ENCODE data around the gene NR3C2. TPM values are rescaled to one million over a fixed set of nuclear protein-coding genes. Genes with fewer than 3 reads are reported as not detected.

Gene NR3C2
- total RNA-seq, 1 donor from 2014 or later: 0.54 TPM

- TF ChIP-seq CTCF (IDR thresholded peaks at IDR 0.05; ENCODE audit: unreplicated experiment): no peak
- Mint-ChIP-seq H3K9me3 (ENCODE audit: unreplicated experiment) (no peaks in the 10 kb centered on the region), H3K4me3 (ENCODE audit: unreplicated experiment) (no peak overlapping the region), H3K36me3 (ENCODE audit: low read depth, unreplicated experiment) (no peaks in the 10 kb centered on the region), H3K27me3 (ENCODE audit: unreplicated experiment) (no peaks in the 10 kb centered on the region), H3K4me1 (ENCODE audit: unreplicated experiment) (no peaks in the 10 kb centered on the region), H3K27ac (ENCODE audit: unreplicated experiment) (no peak overlapping the region)
- DNase-seq (ENCODE audit: low spot score): no peak
Observed at GRCh38 chr4:148395771-148396170, 46.4 kb downstream of the NR3C2 start.

GRCh38 chr4:148391056-148391455 is 51.2 kb downstream of the NR3C2 start:
- H3K27me3 Mint-ChIP-seq (ENCODE audit: unreplicated experiment): no peaks in the 10 kb centered on the region
- TF ChIP-seq CTCF (IDR thresholded peaks at IDR 0.05; ENCODE audit: unreplicated experiment): no peak
- no peaks in the 10 kb centered on the region for H3K9me3 Mint-ChIP-seq (ENCODE audit: unreplicated experiment)
- H3K4me3 Mint-ChIP-seq (ENCODE audit: unreplicated experiment): no peak overlapping the region
- H3K36me3 Mint-ChIP-seq (ENCODE audit: low read depth, unreplicated experiment): no peaks in the 10 kb centered on the region
- H3K27ac Mint-ChIP-seq (ENCODE audit: unreplicated experiment): no peak overlapping the region
- DNase-seq (ENCODE audit: low spot score): no peak
- H3K4me1 Mint-ChIP-seq (ENCODE audit: unreplicated experiment): no peaks in the 10 kb centered on the region

- Mint-ChIP-seq H3K4me1 (ENCODE audit: unreplicated experiment) (no peaks in the 10 kb centered on the region), H3K36me3 (ENCODE audit: low read depth, unreplicated experiment) (no peaks in the 10 kb centered on the region), H3K4me3 (ENCODE audit: unreplicated experiment) (no peak overlapping the region), H3K27ac (ENCODE audit: unreplicated experiment) (no peak overlapping the region), H3K27me3 (ENCODE audit: unreplicated experiment) (no peaks in the 10 kb centered on the region), H3K9me3 (ENCODE audit: unreplicated experiment) (no peaks in the 10 kb centered on the region)
- DNase-seq (ENCODE audit: low spot score): no peak
- TF ChIP-seq CTCF (IDR thresholded peaks at IDR 0.05; ENCODE audit: unreplicated experiment): no peak
Observed at GRCh38 chr4:148390311-148390710, 51.9 kb downstream of the NR3C2 start.

- TF ChIP-seq CTCF (IDR thresholded peaks at IDR 0.05; ENCODE audit: unreplicated experiment): no peak
- DNase-seq (ENCODE audit: low spot score): no peak
- H3K36me3 Mint-ChIP-seq (ENCODE audit: low read depth, unreplicated experiment): no peaks in the 10 kb centered on the region
- H3K4me3 Mint-ChIP-seq (ENCODE audit: unreplicated experiment): no peak overlapping the region
- H3K27ac Mint-ChIP-seq (ENCODE audit: unreplicated experiment): no peak overlapping the region
- H3K9me3 Mint-ChIP-seq (ENCODE audit: unreplicated experiment): no peaks in the 10 kb centered on the region
- no peaks in the 10 kb centered on the region for H3K4me1 Mint-ChIP-seq (ENCODE audit: unreplicated experiment)
- H3K27me3 Mint-ChIP-seq (ENCODE audit: unreplicated experiment): no peaks in the 10 kb centered on the region
Observed at GRCh38 chr4:148380291-148380690, 61.9 kb downstream of the NR3C2 start.

- Mint-ChIP-seq H3K27me3 (ENCODE audit: unreplicated experiment) (no peaks in the 10 kb centered on the region), H3K9me3 (ENCODE audit: unreplicated experiment) (no peaks in the 10 kb centered on the region), H3K36me3 (ENCODE audit: low read depth, unreplicated experiment) (no peaks in the 10 kb centered on the region), H3K27ac (ENCODE audit: unreplicated experiment) (no peak overlapping the region), H3K4me3 (ENCODE audit: unreplicated experiment) (no peak overlapping the region), H3K4me1 (ENCODE audit: unreplicated experiment) (no peaks in the 10 kb centered on the region)
- DNase-seq (ENCODE audit: low spot score): no peak
- no peak for TF ChIP-seq CTCF (IDR thresholded peaks at IDR 0.05; ENCODE audit: unreplicated experiment)
Observed at GRCh38 chr4:148376151-148376550, 66.1 kb downstream of the NR3C2 start.
